ENCODE data around the gene KLHDC9.

KLHDC9 gene

GRCh38 chr1:161083748-161084596, 14.2 kb upstream of the KLHDC9 start:
- no peak for DNase-seq
- TF ChIP-seq CTCF (IDR thresholded peaks at IDR 0.05), result no peak
- Histone ChIP-seq H3K4me1 (peaks cover 0 to 16% (median 0%) of the 10 kb centered on the region in 4 donors), H3K36me3 (no peaks in the 10 kb centered on the region), H3K9me3 (no peaks in the 10 kb centered on the region), H3K27me3 (peaks cover 0 to 25% of the 10 kb centered on the region in 2 donors), H3K4me3 (no peak overlapping the region), H3K27ac (no peak overlapping the region)
- intact Hi-C loops (cut with DNase I; ENCODE audit: low total_unique reads), result no loop called here

- Histone ChIP-seq H3K36me3 (no peaks in the 10 kb centered on the region), H3K27ac (no peak overlapping the region), H3K27me3 (peaks cover 0 to 25% of the 10 kb centered on the region in 2 donors), H3K9me3 (no peaks in the 10 kb centered on the region), H3K4me3 (no peak overlapping the region), H3K4me1 (peaks cover 0 to 11% (median 0%) of the 10 kb centered on the region in 4 donors)
- no peak for TF ChIP-seq CTCF (IDR thresholded peaks at IDR 0.05)
- DNase-seq, result no peak
- intact Hi-C loops (cut with DNase I; ENCODE audit: low total_unique reads), result no loop called here
These were observed 13.6 kb upstream of the KLHDC9 start for GRCh38 chr1:161084597-161084988.

GRCh38 chr1:161085165-161085564, 13.0 kb upstream of the KLHDC9 start:
- DNase-seq, result no peak
- Histone ChIP-seq H3K27ac (no peak overlapping the region), H3K36me3 (no peaks in the 10 kb centered on the region), H3K4me3 (no peak overlapping the region), H3K27me3 (peaks cover 0 to 24% of the 10 kb centered on the region in 2 donors), H3K4me1 (peaks cover 0 to 9% (median 0%) of the 10 kb centered on the region in 4 donors), H3K9me3 (no peaks in the 10 kb centered on the region)
- intact Hi-C loops (cut with DNase I; ENCODE audit: low total_unique reads), result no loop called here
- no peak for TF ChIP-seq CTCF (IDR thresholded peaks at IDR 0.05)

- no peak overlapping the region for H3K4me3 ChIP-seq
- no peak for DNase-seq
These were observed 11.7 kb upstream of the KLHDC9 start for GRCh38 chr1:161086457-161086856.

GRCh38 chr1:161088587-161089110, 9.5 kb upstream of the KLHDC9 start:
- Histone ChIP-seq H3K4me1 (peaks cover 0 to 3% (median 0%) of the 10 kb centered on the region in 4 donors), H3K27ac (no peak overlapping the region), H3K9me3 (no peaks in the 10 kb centered on the region), H3K4me3 (no peak overlapping the region), H3K27me3 (peaks cover 0 to 24% of the 10 kb centered on the region in 2 donors), H3K36me3 (no peaks in the 10 kb centered on the region)
- DNase-seq, result no peak
- no peak for TF ChIP-seq CTCF (IDR thresholded peaks at IDR 0.05)
- intact Hi-C loops (cut with DNase I; ENCODE audit: low total_unique reads), result no loop called here

More at GRCh38 chr1:161086457-161086856, 11.7 kb upstream of the KLHDC9 start:
- Histone ChIP-seq H3K36me3 (no peaks in the 10 kb centered on the region), H3K9me3 (no peaks in the 10 kb centered on the region), H3K27ac (no peak overlapping the region), H3K27me3 (peaks cover 0 to 24% of the 10 kb centered on the region in 2 donors), H3K4me1 (peaks cover 0 to 9% (median 0%) of the 10 kb centered on the region in 4 donors)
- no peak for TF ChIP-seq CTCF (IDR thresholded peaks at IDR 0.05)
- intact Hi-C loops (cut with DNase I; ENCODE audit: low total_unique reads), result no loop called here
